Measurements from ENCODE around the gene PANX1. TPM values are rescaled to one million over a fixed set of nuclear protein-coding genes. Genes with fewer than 3 reads are reported as not detected.

Gene PANX1
- total RNA-seq, 4 donors from 2014 or later = 9.0 to 20.1 (median 11.3) TPM

DNA sequence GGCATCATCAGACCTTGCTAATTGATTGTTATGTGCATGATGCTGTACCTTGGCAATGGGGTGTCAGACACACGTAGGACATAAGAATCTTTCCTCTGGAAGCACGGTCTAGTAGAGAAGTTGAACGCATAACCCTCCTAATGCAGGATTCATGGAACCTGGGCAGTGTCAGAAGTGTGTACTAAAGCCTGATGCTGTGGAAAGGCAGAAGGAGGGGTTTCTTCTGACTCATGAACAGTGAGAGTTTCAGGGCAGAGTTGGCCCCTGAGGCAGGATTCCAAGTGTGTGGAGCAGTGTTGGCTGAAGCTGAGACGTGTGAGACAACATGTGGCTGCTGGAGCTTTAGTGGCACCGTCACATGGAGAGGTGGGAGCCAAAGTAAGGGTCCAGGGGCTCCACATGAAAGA is 3.5 kb downstream of the PANX1 start:
- TF ChIP-seq, protein P1, sequence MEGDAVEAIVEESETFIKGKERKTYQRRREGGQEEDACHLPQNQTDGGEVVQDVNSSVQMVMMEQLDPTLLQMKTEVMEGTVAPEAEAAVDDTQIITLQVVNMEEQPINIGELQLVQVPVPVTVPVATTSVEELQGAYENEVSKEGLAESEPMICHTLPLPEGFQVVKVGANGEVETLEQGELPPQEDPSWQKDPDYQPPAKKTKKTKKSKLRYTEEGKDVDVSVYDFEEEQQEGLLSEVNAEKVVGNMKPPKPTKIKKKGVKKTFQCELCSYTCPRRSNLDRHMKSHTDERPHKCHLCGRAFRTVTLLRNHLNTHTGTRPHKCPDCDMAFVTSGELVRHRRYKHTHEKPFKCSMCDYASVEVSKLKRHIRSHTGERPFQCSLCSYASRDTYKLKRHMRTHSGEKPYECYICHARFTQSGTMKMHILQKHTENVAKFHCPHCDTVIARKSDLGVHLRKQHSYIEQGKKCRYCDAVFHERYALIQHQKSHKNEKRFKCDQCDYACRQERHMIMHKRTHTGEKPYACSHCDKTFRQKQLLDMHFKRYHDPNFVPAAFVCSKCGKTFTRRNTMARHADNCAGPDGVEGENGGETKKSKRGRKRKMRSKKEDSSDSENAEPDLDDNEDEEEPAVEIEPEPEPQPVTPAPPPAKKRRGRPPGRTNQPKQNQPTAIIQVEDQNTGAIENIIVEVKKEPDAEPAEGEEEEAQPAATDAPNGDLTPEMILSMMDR (IDR thresholded peaks at IDR 0.05) = no peak
- TF ChIP-seq POLR2AphosphoS5 (IDR thresholded peaks at IDR 0.05) (no peak), EP300 (IDR thresholded peaks at IDR 0.05; ENCODE audit: low read depth) (no peak), POLR2A (IDR thresholded peaks at IDR 0.05) (no peak)
- no peaks in the 10 kb centered on the region for H3K36me3 ChIP-seq
- intact Hi-C loops (cut with DNase I; ENCODE audit: low total_unique reads) = no loop called here
- H3K27me3 ChIP-seq = no peaks in the 10 kb centered on the region
- H3K4me1 ChIP-seq = peaks cover 15 to 48% (median 42%) of the 10 kb centered on the region in 4 donors
- H3K4me3 ChIP-seq = no peak overlapping the region
- H3K9me3 ChIP-seq = no peaks in the 10 kb centered on the region
- peak; percentile 20 for DNase-seq
- H3K27ac ChIP-seq = peak overlapping the region in 2 of 4 donors; percentile 93 to 99
- in situ Hi-C loops (cut with MboI; ENCODE audit: low pct_ligation_motif_present in 1 of 4, low pct_unique_long_range_greater_than_20kb in 1 of 4, low sequenced_read_pairs in 3 of 4) = no loop called here
- 72 to 83% methylated on average over 4 to 5 of the region's 5 CpGs for WGBS, 2 donors (ENCODE audit: low coverage in 1 of 2)

DNA sequence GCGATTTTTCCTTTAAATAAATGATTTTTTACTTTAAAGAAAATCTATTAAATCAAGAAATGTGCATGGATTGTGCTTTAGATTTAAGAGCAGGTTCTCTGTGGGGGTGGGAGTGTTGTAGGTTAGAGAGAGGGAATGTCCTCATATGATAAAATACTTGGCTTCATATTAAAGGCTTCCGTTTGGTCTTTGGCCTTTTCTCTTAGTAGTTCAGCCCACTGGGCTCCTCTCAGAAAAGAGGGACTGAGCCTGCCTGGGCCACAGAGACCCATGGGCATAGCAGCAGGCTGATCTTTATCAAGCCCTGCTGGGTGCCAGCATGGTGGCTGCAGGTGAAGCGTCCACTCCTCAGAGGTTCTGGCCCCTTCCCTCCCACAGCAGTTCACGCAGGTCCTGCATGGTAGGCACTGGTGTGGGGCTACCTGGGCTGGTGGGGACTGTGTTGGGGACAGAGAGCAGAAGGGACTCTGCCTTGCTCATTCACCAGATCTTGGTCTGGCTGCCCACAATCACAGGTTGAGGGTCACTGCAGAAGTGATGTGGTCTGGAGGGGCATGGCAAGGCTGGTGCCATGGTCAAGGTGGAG is 4.3 kb downstream of the PANX1 start:
- H3K27me3 ChIP-seq = no peaks in the 10 kb centered on the region
- intact Hi-C loops (cut with DNase I; ENCODE audit: low total_unique reads) (no loop called here), in situ Hi-C loops (cut with MboI; ENCODE audit: low pct_ligation_motif_present in 1 of 4, low pct_unique_long_range_greater_than_20kb in 1 of 4, low sequenced_read_pairs in 3 of 4) (no loop called here)
- no peaks in the 10 kb centered on the region for H3K36me3 ChIP-seq
- TF ChIP-seq POLR2A (IDR thresholded peaks at IDR 0.05) = no peak
- TF ChIP-seq, protein P1 (IDR thresholded peaks at IDR 0.05) = no peak
- no peak for TF ChIP-seq POLR2AphosphoS5 (IDR thresholded peaks at IDR 0.05)
- no peak for TF ChIP-seq EP300 (IDR thresholded peaks at IDR 0.05; ENCODE audit: low read depth)
- H3K4me3 ChIP-seq = no peak overlapping the region
- H3K4me1 ChIP-seq = peaks cover 15 to 44% (median 39%) of the 10 kb centered on the region in 4 donors
- WGBS, 2 donors (ENCODE audit: low coverage in 1 of 2) = 69 to 98% methylated on average over 2 to 4 of the region's 4 CpGs
- DNase-seq = no peak
- peak overlapping the region in 1 of 4 donors; percentile 79 for H3K27ac ChIP-seq
- no peaks in the 10 kb centered on the region for H3K9me3 ChIP-seq

DNA sequence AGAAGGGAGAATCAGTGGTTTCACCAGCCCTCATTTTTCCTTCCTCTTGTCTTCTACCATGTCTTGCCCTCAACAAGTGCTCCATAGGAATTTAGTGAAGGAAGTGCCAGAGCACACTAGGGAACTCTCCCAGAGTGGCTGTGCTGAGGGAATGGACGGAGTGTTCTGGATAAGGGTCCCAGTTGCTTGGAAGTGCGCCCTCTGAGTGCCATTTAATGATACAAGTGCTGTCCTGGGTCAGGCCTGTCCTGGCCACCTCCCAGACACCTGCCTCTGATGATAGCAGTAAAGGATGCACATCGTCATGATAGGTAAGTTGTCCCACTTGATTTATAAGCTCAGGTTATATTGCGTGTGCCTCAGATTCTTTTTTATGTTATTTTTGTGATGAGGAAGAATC is 5.1 kb downstream of the PANX1 start:
- no peaks in the 10 kb centered on the region for H3K27me3 ChIP-seq
- H3K27ac ChIP-seq = peak overlapping the region in 2 of 4 donors; percentile 77 to 79
- intact Hi-C loops (cut with DNase I; ENCODE audit: low total_unique reads) = no loop called here
- DNase-seq = no peak
- TF ChIP-seq POLR2A (IDR thresholded peaks at IDR 0.05) (no peak), EP300 (IDR thresholded peaks at IDR 0.05; ENCODE audit: low read depth) (no peak), POLR2AphosphoS5 (IDR thresholded peaks at IDR 0.05) (no peak)
- TF ChIP-seq, protein P1 (IDR thresholded peaks at IDR 0.05) = no peak
- H3K4me3 ChIP-seq = no peak overlapping the region
- H3K36me3 ChIP-seq = no peaks in the 10 kb centered on the region
- H3K9me3 ChIP-seq = no peaks in the 10 kb centered on the region
- in situ Hi-C loops (cut with MboI; ENCODE audit: low pct_ligation_motif_present in 1 of 4, low pct_unique_long_range_greater_than_20kb in 1 of 4, low sequenced_read_pairs in 3 of 4) = no loop called here
- WGBS, 2 donors (ENCODE audit: low coverage in 1 of 2) = 90 to 100% methylated on average over 3 to 4 of the region's 4 CpGs
- H3K4me1 ChIP-seq = peaks cover 15 to 42% (median 35%) of the 10 kb centered on the region in 4 donors

DNA sequence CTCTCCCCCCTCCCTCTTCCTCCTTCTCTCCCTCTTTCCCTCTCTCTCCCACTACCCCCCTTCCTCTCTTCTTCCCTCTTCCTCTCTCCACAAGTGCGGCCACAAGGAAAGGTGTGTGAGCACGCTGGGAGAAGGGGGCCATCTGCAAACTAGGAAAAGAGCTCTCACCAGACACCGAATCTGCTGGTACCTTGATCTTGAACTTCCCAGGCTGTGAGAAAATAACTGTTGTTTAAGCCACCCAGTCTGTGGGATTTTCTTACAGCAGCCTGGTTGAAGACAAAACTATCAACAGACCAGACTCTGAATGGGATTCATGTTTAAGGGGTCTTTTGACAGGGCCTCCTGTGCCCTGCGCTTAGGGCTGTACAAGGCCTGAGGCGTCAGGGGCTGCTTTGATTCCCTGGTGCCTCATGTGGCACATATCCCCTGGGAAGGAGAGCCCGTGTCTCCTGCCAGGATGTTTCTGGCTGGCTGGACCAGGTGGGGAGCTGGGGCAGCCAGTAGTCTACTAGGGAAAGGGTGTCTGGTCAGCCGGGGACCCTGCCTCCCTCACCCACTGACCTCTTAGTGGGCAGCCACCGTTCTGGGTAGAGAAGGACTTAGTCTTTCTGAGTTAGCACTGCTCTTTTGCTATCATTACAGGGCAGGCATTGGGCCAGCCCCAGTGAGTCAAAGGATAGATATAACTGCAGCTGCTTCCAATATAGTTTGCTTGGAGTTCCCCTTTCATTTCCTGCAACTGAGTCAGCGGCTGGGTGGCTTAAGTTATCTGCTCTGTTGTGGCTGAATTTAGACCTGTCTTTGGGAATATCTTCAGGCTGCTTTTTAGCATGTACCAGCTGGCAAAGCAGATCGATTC is 6.2 kb downstream of the PANX1 start:
- DNase-seq = peak; percentile 55
- H3K4me1 ChIP-seq = peaks cover 15 to 47% (median 34%) of the 10 kb centered on the region in 4 donors

More for the DNA sequence above, 6.2 kb downstream of the PANX1 start:
- TF ChIP-seq EP300 (IDR thresholded peaks at IDR 0.05; ENCODE audit: low read depth) (no peak), POLR2AphosphoS5 (IDR thresholded peaks at IDR 0.05) (peak in 1 of 3 donors; percentile 33)
- H3K27me3 ChIP-seq = no peaks in the 10 kb centered on the region
- H3K9me3 ChIP-seq = no peaks in the 10 kb centered on the region
- 49 to 52% methylated on average over 3 to 10 of the region's 10 CpGs for WGBS, 2 donors (ENCODE audit: low coverage in 1 of 2)
- peak overlapping the region; percentile 77 to 81 (median 78) for H3K27ac ChIP-seq
- in situ Hi-C loops (cut with MboI; ENCODE audit: low pct_ligation_motif_present in 1 of 4, low pct_unique_long_range_greater_than_20kb in 1 of 4, low sequenced_read_pairs in 3 of 4) = no loop called here
- no peak overlapping the region for H3K4me3 ChIP-seq
- no peaks in the 10 kb centered on the region for H3K36me3 ChIP-seq
- intact Hi-C loops (cut with DNase I; ENCODE audit: low total_unique reads) = no loop called here

All from transverse colon (tissue), 4 donors.